B cell (primary cell): Measurements from ENCODE around the gene PRDM15.

ENCODE experiments used
- EZH2 ChIP-seq: IDR thresholded peaks from 2 replicates; pipeline ENCODE4 v1.6.1; 2012; ENCODE audit warnings: borderline replicate concordance, low read depth, mild to moderate bottlenecking, moderate library complexity, low read length; ENCODE audit not compliant: insufficient read depth, poor library complexity, severe bottlenecking
- TF ChIP-seq, protein P1 (sequence below): fragments of 200-600 bp; IDR thresholded peaks from one replicate; pipeline ENCODE4 v1.8.0; 2022; ENCODE audit warnings: antibody characterized with exemption, mild to moderate bottlenecking

GRCh38 chr21:41876396-41876795 is 2.7 kb downstream of the PRDM15 start:
- TF ChIP-seq, protein P1, sequence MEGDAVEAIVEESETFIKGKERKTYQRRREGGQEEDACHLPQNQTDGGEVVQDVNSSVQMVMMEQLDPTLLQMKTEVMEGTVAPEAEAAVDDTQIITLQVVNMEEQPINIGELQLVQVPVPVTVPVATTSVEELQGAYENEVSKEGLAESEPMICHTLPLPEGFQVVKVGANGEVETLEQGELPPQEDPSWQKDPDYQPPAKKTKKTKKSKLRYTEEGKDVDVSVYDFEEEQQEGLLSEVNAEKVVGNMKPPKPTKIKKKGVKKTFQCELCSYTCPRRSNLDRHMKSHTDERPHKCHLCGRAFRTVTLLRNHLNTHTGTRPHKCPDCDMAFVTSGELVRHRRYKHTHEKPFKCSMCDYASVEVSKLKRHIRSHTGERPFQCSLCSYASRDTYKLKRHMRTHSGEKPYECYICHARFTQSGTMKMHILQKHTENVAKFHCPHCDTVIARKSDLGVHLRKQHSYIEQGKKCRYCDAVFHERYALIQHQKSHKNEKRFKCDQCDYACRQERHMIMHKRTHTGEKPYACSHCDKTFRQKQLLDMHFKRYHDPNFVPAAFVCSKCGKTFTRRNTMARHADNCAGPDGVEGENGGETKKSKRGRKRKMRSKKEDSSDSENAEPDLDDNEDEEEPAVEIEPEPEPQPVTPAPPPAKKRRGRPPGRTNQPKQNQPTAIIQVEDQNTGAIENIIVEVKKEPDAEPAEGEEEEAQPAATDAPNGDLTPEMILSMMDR, result no peak
- TF ChIP-seq EZH2, result no peak
